Stimulated activated CD8-positive, alpha-beta memory T cell treated with anti-CD3 and anti-CD28 coated beads, Interleukin-12 subunit alpha, Interleukin-12 subunit beta, amount 100 ng/mL, for 1 hour (primary cell): ENCODE measurements around the gene RBMS1.

Experiments used
- DNase-seq: peaks from one replicate; pipeline ENCODE4 v3.0.0-alpha.2; 2020; ENCODE audit warnings: low read depth

The RBMS1 gene

GRCh38 chr2:160360089-160360757 lies 133.4 kb downstream of the RBMS1 start:
- no peak for DNase-seq

GRCh38 chr2:160358046-160358445 lies 135.6 kb downstream of the RBMS1 start:
- no peak for DNase-seq

- DNase-seq, result no peak
These were observed 137.1 kb downstream of the RBMS1 start for GRCh38 chr2:160356485-160356884.

- no peak for DNase-seq
These were observed 138.5 kb downstream of the RBMS1 start for GRCh38 chr2:160355080-160355479.

GRCh38 chr2:160354677-160355076 lies 138.9 kb downstream of the RBMS1 start:
- DNase-seq, result no peak

- no peak for DNase-seq
These were observed 139.8 kb downstream of the RBMS1 start for GRCh38 chr2:160353813-160354212.

- no peak for DNase-seq
These were observed 140.4 kb downstream of the RBMS1 start for GRCh38 chr2:160353166-160353565.

GRCh38 chr2:160352500-160352899 lies 141.1 kb downstream of the RBMS1 start:
- DNase-seq, result no peak

- no peak for DNase-seq
These were observed 141.7 kb downstream of the RBMS1 start for GRCh38 chr2:160351956-160352355.

GRCh38 chr2:160349306-160349705 lies 144.3 kb downstream of the RBMS1 start:
- no peak for DNase-seq

GRCh38 chr2:160347269-160347863 lies 146.2 kb downstream of the RBMS1 start:
- DNase-seq, result no peak

GRCh38 chr2:160345071-160345764 lies 148.4 kb downstream of the RBMS1 start:
- no peak for DNase-seq

- DNase-seq, result no peak
These were observed 150.2 kb downstream of the RBMS1 start for GRCh38 chr2:160343404-160343803.

- DNase-seq, result no peak
These were observed 153.9 kb downstream of the RBMS1 start for GRCh38 chr2:160339726-160340125.

GRCh38 chr2:160338901-160339685 lies 154.5 kb downstream of the RBMS1 start:
- no peak for DNase-seq

GRCh38 chr2:160337728-160338127 lies 155.9 kb downstream of the RBMS1 start:
- no peak for DNase-seq

- DNase-seq, result no peak
These were observed 157.0 kb downstream of the RBMS1 start for GRCh38 chr2:160336635-160337034.

GRCh38 chr2:160336105-160336504 lies 157.5 kb downstream of the RBMS1 start:
- no peak for DNase-seq

- no peak for DNase-seq
These were observed 158.2 kb downstream of the RBMS1 start for GRCh38 chr2:160335441-160335840.

GRCh38 chr2:160334028-160334741 lies 159.4 kb downstream of the RBMS1 start:
- DNase-seq, result no peak

GRCh38 chr2:160333324-160334027 lies 160.1 kb downstream of the RBMS1 start:
- no peak for DNase-seq
